Tibial nerve (tissue), 4 donors: ENCODE measurements around the gene FAAP24.

Experiments used
- EP300 ChIP-seq, 2 donors: sonication (generic); formaldehyde crosslinking; IDR thresholded peaks; one replicate each; pipeline ENCODE4 v1.6.1; 2017; ENCODE audit warnings: antibody characterized with exemption in 2 of 2, mild to moderate bottlenecking in 1 of 2
- TF ChIP-seq, protein P1 (sequence below), 5 experiments: fragments of 200-600 bp in 3 of 5; fragments of 450-650 bp in 2 of 5; sonication (generic) in 3 of 5; IDR thresholded peaks; one replicate each; pipeline ENCODE4 v1.5.1; 2016 to 2019; ENCODE audit warnings: antibody characterized with exemption in 5 of 5, mild to moderate bottlenecking in 3 of 5, moderate library complexity in 2 of 5

DNA sequence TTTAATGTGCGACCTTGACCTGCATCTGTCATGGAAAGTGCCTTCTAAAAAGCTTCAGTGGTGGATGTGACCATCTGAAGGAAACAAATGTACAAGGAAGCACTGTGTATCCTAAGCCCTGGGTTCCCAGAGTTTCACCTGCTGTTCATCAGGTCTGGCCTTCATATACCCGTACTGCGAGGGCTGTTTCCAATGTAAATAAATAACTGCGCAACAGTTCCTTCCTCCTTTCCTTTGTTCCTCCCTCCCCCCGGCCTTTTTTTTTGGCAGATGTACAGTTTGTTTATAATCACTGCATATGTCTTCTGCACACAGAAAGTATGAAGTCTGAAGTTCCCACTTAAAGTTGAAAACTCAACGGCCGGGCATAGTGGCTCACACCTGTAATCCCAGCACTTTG is 5.2 kb downstream of the FAAP24 start:
- TF ChIP-seq, protein P1, sequence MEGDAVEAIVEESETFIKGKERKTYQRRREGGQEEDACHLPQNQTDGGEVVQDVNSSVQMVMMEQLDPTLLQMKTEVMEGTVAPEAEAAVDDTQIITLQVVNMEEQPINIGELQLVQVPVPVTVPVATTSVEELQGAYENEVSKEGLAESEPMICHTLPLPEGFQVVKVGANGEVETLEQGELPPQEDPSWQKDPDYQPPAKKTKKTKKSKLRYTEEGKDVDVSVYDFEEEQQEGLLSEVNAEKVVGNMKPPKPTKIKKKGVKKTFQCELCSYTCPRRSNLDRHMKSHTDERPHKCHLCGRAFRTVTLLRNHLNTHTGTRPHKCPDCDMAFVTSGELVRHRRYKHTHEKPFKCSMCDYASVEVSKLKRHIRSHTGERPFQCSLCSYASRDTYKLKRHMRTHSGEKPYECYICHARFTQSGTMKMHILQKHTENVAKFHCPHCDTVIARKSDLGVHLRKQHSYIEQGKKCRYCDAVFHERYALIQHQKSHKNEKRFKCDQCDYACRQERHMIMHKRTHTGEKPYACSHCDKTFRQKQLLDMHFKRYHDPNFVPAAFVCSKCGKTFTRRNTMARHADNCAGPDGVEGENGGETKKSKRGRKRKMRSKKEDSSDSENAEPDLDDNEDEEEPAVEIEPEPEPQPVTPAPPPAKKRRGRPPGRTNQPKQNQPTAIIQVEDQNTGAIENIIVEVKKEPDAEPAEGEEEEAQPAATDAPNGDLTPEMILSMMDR (IDR thresholded peaks at IDR 0.05) = no peak
- TF ChIP-seq EP300 (IDR thresholded peaks at IDR 0.05) = no peak
